Measurements from ENCODE around the gene SLC30A7. TPM values are rescaled to one million over a fixed set of nuclear protein-coding genes. Genes with fewer than 3 reads are reported as not detected.

SLC30A7 gene
- total and polyA plus RNA-seq, 2 of the 13 experiments (the other 11 are each of a cell fraction or from before 2014, with no cell fraction given), result 8.3 to 40.8 TPM

Other genes starting within 250 kb of the SLC30A7 start
- gene VCAM1, start 176.3 kb upstream of the SLC30A7 start, total RNA-seq (2016; rRNA removed; fragmentation: Illumina TruSeq; extraction: Trizol), result not detected in 2 replicates
- gene VCAM1, start 176.3 kb upstream of the SLC30A7 start, polyA plus RNA-seq (2011; rRNA removed), result not detected in 2 replicates
- gene EXTL2, start 1.2 kb upstream of the SLC30A7 start, total RNA-seq (2016; rRNA removed; fragmentation: Illumina TruSeq; extraction: Trizol), result 18.8 and 23.5 TPM in 2 replicates
- 16.0 and 22.0 TPM in 2 replicates for gene EXTL2, start 1.2 kb upstream of the SLC30A7 start, polyA plus RNA-seq (2011; rRNA removed)
- 53.2 and 71.9 TPM in 2 replicates for gene DPH5, start 129.7 kb downstream of the SLC30A7 start, total RNA-seq (2016; rRNA removed; fragmentation: Illumina TruSeq; extraction: Trizol)
- 53.2 and 79.6 TPM in 2 replicates for gene DPH5, start 129.7 kb downstream of the SLC30A7 start, polyA plus RNA-seq (2011; rRNA removed)